ENCODE results near the gene SLC41A2.
"Not testable (repeated sequence)": the region's sequence is repeated elsewhere in the genome, so short reads cannot be mapped to it uniquely, and the experiment has no call there.

SLC41A2 gene

GRCh38 chr12:104986022-104986941, 28.2 kb upstream of the SLC41A2 start, which contains the start of gene NOPCHAP1:
Gene NOPCHAP1 (plus strand): TSS chr12:104986316. CDS start chr12:104986353, 37 bp downstream.
- Histone ChIP-seq H3K4me1 (ENCODE audit: insufficient read depth, poor library complexity, severe bottlenecking) (no peaks in the 10 kb centered on the region), H3K4me3 (ENCODE audit: severe bottlenecking) (peak within 1 kb of the TSS; percentile 64), H3K36me3 (ENCODE audit: low read depth) (peaks cover 26% of the 10 kb centered on the region), H3K9me3 (ENCODE audit: severe bottlenecking) (no peaks in the 10 kb centered on the region), H3K27ac (ENCODE audit: poor library complexity, severe bottlenecking) (no peak within 1 kb of the TSS), H3K27me3 (ENCODE audit: insufficient read depth, poor library complexity, severe bottlenecking) (no peaks in the 10 kb centered on the region)
- peak; percentile 92 for DNase-seq (ENCODE audit: low spot score)
- ATAC-seq (ENCODE audit: low read depth), result peak; percentile 100
- no peak for TF ChIP-seq CTCF (IDR thresholded peaks at IDR 0.05; ENCODE audit: poor library complexity, severe bottlenecking)

DNA sequence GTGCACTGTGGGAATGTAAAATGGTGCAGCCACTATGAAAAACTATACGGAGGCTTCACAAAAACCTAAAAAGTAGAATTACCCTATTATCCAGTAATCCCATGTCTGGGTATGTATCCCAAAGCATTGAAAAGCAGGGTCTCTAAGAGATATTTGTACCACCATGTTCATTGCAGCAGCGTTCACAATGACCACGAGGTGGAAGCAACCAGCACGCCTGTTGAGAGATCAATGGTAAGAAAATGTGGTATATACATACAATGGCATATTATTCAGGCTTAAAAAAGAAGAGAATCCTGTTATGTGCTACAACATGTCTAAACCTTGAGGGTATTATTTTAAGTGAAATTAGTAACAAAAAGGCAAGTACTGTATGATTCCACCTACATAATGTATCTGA, 27.1 kb upstream of the SLC41A2 start:
- Histone ChIP-seq H3K4me1 (ENCODE audit: insufficient read depth, poor library complexity, severe bottlenecking) (no peaks in the 10 kb centered on the region), H3K9me3 (ENCODE audit: severe bottlenecking) (no peaks in the 10 kb centered on the region), H3K27ac (ENCODE audit: poor library complexity, severe bottlenecking) (no peak overlapping the region), H3K27me3 (ENCODE audit: insufficient read depth, poor library complexity, severe bottlenecking) (no peaks in the 10 kb centered on the region), H3K4me3 (ENCODE audit: severe bottlenecking) (no peak overlapping the region), H3K36me3 (ENCODE audit: low read depth) (peaks cover 21% of the 10 kb centered on the region)
- DNase-seq (ENCODE audit: low spot score) (no peak), ATAC-seq (ENCODE audit: low read depth) (no peak)
- no peak for TF ChIP-seq CTCF (IDR thresholded peaks at IDR 0.05; ENCODE audit: poor library complexity, severe bottlenecking)

DNA sequence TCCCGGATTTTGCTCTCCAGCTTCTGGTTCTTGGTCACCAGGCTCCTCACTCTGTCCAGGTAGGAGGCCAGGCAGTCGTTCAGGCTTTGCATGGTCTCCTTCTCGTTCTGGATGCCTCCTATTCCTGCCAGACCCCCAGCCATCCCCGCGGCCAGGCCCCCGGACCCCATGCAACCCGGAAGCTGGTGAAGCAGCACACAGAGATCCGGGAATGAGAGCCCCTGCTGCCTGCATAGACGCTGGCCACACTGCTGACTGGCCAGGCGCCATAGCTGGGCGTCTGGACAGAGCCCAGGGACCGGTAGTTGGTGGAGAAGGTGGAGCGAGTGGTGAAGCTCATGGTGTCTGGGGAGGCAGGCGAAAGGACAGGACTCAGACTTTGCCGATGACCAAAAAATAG, 19.6 kb upstream of the SLC41A2 start:
- ATAC-seq (ENCODE audit: low read depth); H3K36me3 ChIP-seq (ENCODE audit: low read depth); H3K27ac ChIP-seq (ENCODE audit: poor library complexity, severe bottlenecking); DNase-seq (ENCODE audit: low spot score); H3K9me3 ChIP-seq (ENCODE audit: severe bottlenecking); H3K27me3 ChIP-seq (ENCODE audit: insufficient read depth, poor library complexity, severe bottlenecking); H3K4me3 ChIP-seq (ENCODE audit: severe bottlenecking): not testable (repeated sequence)
- H3K4me1 ChIP-seq (ENCODE audit: insufficient read depth, poor library complexity, severe bottlenecking), result peaks cover 21% of the 10 kb centered on the region

DNA sequence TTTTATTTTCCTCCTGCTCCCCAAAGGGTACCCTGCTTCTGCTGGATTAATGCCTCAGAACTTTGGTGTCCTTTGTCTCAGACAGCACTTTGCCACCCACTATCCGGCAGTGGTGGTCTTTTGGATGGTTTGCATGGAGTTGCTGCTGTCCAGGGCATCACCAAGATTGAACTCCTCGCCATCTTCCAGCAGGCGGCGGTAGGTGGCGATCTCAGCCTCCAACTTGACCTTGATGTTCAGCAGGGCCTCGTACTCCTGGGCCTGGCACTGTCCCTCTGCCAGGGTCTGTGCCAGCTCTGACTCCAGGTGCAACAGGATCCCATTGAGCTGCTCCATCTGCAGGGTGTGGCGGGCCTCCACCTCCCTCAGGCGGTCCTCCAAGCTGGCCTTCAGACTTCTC, 18.6 kb upstream of the SLC41A2 start:
- H3K4me3 ChIP-seq (ENCODE audit: severe bottlenecking), result no peak overlapping the region
- no peak for TF ChIP-seq CTCF (IDR thresholded peaks at IDR 0.05; ENCODE audit: poor library complexity, severe bottlenecking)
- H3K27ac ChIP-seq (ENCODE audit: poor library complexity, severe bottlenecking), result no peak overlapping the region
- no peak for DNase-seq (ENCODE audit: low spot score)
- H3K36me3 ChIP-seq (ENCODE audit: low read depth), result no peaks in the 10 kb centered on the region
- ATAC-seq (ENCODE audit: low read depth), result no peak
- peaks cover 21% of the 10 kb centered on the region for H3K4me1 ChIP-seq (ENCODE audit: insufficient read depth, poor library complexity, severe bottlenecking)
- H3K9me3 ChIP-seq (ENCODE audit: severe bottlenecking), result no peaks in the 10 kb centered on the region
- H3K27me3 ChIP-seq (ENCODE audit: insufficient read depth, poor library complexity, severe bottlenecking), result no peaks in the 10 kb centered on the region

DNA sequence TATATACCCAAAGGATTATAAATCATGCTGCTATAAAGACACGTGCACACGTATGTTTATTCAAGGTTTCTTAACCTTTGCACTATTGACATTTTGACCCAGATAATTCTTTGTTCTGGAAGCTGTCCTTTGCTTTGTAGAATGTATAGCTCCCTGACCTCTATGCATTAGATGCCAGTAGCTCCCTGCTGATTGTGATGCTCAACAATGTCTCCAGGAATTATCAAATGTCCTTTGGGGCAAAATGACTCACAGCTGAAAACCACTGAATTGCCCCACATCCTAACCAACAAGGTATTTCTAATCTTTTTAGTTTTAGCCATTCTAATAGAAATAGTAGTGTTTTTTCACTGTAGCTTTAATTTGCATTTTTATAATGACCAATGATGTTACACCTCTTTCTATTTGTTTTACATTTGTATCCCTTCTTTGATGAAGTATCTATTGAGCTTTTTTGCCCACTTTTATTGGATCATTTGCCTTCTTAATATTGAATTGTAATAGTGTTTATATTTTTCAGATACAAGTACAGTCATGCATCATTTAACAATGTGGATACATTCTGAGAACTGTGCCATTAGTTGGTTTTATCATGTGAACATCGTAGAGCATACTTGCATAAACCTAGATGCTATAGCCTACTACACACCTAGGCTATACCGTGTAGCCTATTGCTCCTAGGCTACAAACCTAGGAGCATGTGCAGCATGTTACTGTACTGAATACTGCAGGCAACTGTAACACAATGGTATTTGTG, 17.7 kb upstream of the SLC41A2 start:
- no peaks in the 10 kb centered on the region for H3K27me3 ChIP-seq (ENCODE audit: insufficient read depth, poor library complexity, severe bottlenecking)
- no peaks in the 10 kb centered on the region for H3K9me3 ChIP-seq (ENCODE audit: severe bottlenecking)
- no peak for TF ChIP-seq CTCF (IDR thresholded peaks at IDR 0.05; ENCODE audit: poor library complexity, severe bottlenecking)
- ATAC-seq (ENCODE audit: low read depth), result peak; percentile 84
- no peak overlapping the region for H3K4me3 ChIP-seq (ENCODE audit: severe bottlenecking)
- no peaks in the 10 kb centered on the region for H3K36me3 ChIP-seq (ENCODE audit: low read depth)
- no peak for DNase-seq (ENCODE audit: low spot score)
- H3K4me1 ChIP-seq (ENCODE audit: insufficient read depth, poor library complexity, severe bottlenecking), result peaks cover 21% of the 10 kb centered on the region
- H3K27ac ChIP-seq (ENCODE audit: poor library complexity, severe bottlenecking), result peak overlapping the region; percentile 65

Measured in RWPE2 (cell line).